Activated CD4-positive, alpha-beta T cell treated with anti-CD3 and anti-CD28 coated beads, Interleukin-2, Interleukin-6, amounts not matched to agents 100 ng/mL and 50 ng/mL, durations not matched to agents 16 hours and 8 hours (primary cell): ENCODE data around the gene KCNQ4.

Experiments used
- DNase-seq: peaks from one replicate; pipeline ENCODE4 v3.0.0-alpha.2; 2020

Gene KCNQ4

GRCh38 chr1:40870135-40870728 lies 86.6 kb downstream of the KCNQ4 start:
- DNase-seq, result no peak

DNA sequence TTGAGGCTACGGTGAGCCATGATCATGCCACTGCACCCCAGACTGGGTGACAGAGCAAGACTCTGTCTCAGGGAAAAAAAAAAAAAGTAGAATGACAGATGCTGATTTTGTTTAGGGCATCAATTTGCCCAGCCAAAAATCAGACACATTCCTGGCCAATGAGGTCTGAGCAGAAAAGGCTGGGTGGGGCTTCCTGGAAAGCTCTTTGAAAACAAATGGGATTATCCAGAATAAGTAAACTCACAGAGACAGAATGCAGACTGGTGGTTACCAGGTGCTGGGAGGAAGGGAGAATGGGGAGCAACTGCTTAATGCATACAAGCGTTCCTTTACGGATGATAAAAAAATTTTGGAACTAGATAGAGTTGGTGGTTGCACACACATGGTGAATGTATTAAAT lies 88.7 kb downstream of the KCNQ4 start:
- no peak for DNase-seq

DNA sequence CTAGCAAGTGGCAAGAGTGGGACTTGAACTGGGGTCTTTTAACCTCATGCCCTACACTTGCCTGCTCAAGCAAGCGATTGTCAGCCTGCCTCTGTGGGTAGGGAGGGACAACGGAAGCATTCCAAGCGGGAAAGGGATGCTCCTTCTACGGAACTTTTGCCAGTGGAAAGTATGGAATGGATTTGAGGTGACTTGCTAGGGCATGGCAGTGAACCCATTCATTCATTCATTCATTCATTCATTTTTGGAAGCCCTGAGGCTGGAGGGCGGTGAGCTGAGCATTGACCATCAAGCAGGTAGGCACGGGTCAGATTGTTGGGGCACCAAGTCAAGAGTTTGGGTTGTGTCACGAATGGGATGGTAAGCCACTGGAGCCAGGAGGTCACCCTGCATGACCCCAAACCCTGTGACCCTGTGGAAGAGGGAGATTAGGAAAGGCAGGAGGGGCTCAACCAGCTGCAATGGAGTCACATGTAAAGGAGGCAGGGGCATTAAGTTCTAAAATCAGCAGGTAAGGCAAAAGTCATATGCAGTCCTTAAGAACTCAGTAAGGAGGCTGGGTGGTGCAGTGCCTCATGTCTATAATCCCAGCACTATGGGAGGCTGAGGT lies 90.4 kb downstream of the KCNQ4 start:
- DNase-seq, result no peak

DNA sequence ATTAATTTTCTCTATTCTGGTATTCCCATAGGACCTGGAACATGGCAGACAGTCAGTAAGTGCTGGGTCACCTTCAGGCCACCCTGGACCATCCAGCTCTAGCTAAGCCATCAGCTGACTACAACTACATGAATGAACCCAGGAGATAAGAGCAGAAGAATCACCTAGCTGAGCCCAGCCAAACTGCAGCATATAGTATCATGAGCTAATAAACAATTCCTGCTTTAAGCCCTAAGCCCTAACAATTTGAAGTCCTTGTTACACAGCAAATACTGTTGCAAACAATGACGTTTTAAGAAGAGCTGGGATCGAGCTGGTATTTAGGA lies 92.8 kb downstream of the KCNQ4 start:
- DNase-seq, result no peak

DNA sequence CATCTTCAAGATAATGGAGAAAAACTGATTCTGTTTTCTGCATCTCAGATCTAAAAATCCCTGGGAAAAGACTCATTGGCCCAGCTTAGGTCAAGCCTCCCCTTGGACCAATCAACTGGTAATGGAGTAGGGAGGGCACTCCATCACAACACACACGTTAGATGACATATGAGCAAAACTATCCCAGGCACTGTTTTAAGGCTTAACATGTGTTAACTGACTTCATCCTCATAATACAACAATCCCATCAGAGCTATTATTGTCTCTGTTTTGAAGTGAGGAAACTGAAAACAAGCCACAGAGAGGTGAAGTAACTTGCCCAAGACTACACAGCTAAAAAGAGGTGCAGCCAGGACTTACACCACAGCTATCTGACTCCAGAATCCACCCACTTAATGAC lies 93.3 kb downstream of the KCNQ4 start:
- DNase-seq, result no peak

DNA sequence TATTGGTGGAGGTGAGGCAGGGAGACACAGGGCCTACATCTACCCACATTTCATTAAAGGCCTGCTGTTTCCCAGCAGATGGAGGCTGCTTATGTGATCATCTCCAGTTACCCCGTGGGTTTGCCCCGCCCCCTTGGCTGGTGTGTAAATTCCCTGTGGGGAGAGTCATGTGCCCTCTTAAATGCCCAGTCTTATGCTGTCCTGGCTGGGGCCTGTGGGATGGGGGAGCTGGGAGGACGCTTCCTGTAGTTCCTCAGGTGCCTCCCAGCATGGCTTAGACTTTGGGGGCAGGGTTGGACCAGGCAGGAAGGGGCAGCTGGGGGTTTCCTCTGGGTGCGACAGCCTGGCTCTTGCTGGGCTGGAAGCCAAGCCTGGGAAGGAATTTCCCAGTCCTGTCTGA lies 94.1 kb downstream of the KCNQ4 start:
- no peak for DNase-seq

DNA sequence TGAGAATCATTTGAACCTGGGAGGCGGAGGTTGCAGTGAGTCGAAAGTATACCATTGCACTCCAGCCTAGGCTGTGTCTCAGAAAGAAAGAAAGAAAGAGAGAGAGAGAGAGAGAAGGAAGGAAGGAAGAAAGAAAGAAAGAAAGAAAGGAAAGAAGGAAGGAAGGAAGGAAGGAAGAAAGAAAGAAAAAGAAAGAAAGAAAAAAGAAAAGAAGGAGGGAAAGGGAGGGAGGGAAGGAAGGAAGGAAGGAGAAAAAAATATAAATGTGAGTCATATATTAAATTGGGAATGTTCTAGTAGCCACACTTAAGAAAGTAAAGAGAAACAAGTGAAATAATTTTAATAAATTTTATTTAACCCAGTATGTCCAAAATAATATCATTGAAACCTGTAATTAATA lies 95.3 kb downstream of the KCNQ4 start:
- no peak for DNase-seq

DNA sequence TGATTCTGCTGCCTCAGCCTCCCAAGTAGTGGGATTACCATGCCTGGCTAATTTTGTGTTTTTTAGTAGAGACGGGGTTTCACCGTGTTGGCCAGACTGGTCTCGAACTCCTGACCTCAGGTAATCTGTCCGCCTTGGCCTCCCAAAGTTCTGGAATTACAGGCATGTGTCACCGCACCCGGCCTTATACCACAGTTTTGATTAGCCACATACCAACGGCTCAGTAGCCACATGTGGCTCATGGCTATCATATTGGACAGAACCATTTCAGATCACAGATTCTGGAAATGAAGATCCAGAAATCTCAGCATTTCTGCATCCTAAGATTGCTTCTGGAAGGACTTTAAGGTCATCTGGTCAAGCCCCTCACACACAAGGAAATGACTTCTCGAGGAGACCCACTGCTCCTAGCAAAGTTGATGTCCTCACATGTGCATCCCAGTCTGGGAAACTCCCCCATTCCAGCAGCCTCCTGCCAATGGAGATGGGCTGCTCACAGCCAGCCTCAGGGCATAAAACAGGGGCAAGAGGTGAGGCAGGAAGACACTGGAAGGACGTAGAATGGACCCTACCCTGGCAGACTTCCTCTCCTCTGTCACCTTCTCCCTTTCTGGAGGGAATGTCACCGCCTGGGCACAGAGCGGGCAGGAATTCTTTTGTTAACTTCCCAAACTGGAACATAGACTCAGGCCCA lies 96.0 kb downstream of the KCNQ4 start:
- DNase-seq, result no peak

DNA sequence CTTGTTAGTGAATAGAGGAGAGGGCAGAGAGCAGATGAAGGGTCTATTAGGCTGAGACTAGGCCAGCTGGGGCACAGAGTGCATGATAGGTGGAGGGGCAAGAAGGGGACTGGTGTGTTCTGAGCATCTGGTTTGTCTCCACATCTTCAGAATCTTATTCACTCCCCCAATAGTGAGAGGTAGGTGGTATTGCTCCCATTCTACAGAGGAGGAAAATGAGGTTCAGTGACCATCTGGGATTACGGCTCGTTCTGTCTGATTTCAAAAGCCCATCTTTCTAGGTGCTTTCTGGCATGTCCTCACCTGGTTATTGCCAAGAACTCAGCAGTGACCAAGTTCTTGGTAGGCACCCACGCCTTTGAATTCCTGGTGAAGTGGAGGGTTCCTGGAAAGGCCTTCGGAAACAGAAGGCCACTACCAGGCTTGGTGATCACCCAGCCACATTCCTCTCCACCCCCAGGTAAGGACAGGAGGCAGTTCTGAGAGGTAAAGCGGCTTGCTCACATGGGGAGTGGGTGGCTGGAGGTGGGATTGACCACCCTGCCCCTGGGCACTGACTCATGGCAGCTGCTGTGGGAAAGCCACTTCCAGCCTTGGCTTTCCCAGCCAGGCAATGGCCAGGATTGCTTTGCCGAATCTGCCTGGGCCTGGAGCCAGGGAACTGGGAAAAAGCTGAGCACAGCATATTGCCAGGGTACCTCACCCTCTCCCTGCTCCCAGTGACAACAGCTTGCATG lies 97.4 kb downstream of the KCNQ4 start:
- no peak for DNase-seq

- no peak for DNase-seq
These were observed 100.6 kb downstream of the KCNQ4 start for GRCh38 chr1:40884055-40884795.

- DNase-seq, result no peak
These were observed 102.9 kb downstream of the KCNQ4 start for GRCh38 chr1:40886318-40887011.

DNA sequence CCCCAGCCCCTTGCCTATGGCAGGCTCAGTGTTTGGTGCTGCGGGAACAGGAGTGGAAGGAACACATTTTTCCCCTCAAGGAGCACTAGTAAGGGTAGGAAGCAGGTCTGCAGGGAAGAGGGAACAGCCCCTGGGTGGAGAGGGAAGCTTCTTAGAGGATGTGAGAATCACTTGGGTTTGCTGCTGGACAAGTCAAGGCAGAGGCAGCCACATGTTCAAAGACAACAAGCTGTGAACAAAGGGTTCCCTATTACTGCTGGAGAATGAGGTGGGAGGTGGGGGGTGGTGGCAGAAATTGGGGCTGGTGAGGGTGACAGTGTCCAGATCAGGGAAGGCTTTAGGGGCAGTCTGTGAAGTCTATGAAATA lies 103.4 kb downstream of the KCNQ4 start:
- no peak for DNase-seq

DNA sequence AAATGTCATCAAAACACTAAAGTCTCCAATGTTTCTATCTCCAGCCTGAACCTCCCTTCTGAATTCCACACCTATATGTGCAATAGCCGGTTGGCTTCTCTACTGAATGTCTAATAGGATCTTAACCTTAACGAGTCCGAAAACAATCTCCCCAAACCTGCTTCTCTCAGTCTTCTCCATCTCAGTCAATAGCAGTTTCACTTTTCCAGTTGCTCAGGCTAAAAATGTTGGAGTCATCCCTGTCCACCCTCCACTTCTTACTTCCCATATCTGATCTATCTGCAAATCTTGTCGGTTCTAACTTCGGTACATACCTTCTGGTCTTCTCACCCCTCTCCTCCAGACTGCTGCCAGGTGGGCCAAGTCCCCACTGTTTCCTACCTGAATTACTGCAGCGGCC lies 104.1 kb downstream of the KCNQ4 start:
- no peak for DNase-seq
